ENCODE measurements around the gene ZP3. TPM values are rescaled to one million over a fixed set of nuclear protein-coding genes. Genes with fewer than 3 reads are reported as not detected.

The ZP3 gene
- total RNA-seq, 1 experiment from 2014 or later: 14.2 TPM

Other genes with a start within 250 kb of the ZP3 start
- gene SRRM3, start 223.1 kb upstream of the ZP3 start, total RNA-seq (2021): 0.74 and 1.2 TPM in 2 replicates
- 376 and 414 TPM in 2 replicates for gene HSPB1, start 122.3 kb upstream of the ZP3 start, total RNA-seq (2021)
- 206 and 250 TPM in 2 replicates for gene YWHAG, start 66.0 kb upstream of the ZP3 start, total RNA-seq (2021)
- 3.5 and 3.9 TPM in 2 replicates for gene SSC4D, start 15.3 kb upstream of the ZP3 start, total RNA-seq (2021)
- gene DTX2, start 36.8 kb downstream of the ZP3 start, total RNA-seq (2021): 100 and 127 TPM in 2 replicates
- gene UPK3B, start 85.6 kb downstream of the ZP3 start, total RNA-seq (2021): 16.8 and 19.2 TPM in 2 replicates
- not detected in 2 replicates for gene SPDYE16, start 118.3 kb downstream of the ZP3 start, total RNA-seq (2021)
- 12.0 and 14.7 TPM in 2 replicates for gene POMZP3, start 202.3 kb downstream of the ZP3 start, total RNA-seq (2021)

Data from PC-9 (cell line).